ENCODE measurements around the gene RAF1.

GRCh38 chr3:12661926-12662592 lies 1.9 kb downstream of the RAF1 start:
- no peak for TF ChIP-seq POLR2A (IDR thresholded peaks at IDR 0.05)
- TF ChIP-seq, protein P1, sequence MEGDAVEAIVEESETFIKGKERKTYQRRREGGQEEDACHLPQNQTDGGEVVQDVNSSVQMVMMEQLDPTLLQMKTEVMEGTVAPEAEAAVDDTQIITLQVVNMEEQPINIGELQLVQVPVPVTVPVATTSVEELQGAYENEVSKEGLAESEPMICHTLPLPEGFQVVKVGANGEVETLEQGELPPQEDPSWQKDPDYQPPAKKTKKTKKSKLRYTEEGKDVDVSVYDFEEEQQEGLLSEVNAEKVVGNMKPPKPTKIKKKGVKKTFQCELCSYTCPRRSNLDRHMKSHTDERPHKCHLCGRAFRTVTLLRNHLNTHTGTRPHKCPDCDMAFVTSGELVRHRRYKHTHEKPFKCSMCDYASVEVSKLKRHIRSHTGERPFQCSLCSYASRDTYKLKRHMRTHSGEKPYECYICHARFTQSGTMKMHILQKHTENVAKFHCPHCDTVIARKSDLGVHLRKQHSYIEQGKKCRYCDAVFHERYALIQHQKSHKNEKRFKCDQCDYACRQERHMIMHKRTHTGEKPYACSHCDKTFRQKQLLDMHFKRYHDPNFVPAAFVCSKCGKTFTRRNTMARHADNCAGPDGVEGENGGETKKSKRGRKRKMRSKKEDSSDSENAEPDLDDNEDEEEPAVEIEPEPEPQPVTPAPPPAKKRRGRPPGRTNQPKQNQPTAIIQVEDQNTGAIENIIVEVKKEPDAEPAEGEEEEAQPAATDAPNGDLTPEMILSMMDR (IDR thresholded peaks at IDR 0.05 in 4 of 5, conservative IDR thresholded peaks at IDR 0.05 in 1 of 5) = no peak
